Head of caudate nucleus (tissue), 42 donors: ENCODE results near the gene FGD3.

Source experiments
- DNase-seq, 42 donors: peaks; one replicate each; pipeline versions ENCODE4 v3.0.0 to v3.0.0-alpha.2; 2020 to 2021; ENCODE audit warnings: mixed read lengths in 7 of 42
- intact Hi-C: fragments of 100-400 bp; cut with DNase I; formaldehyde crosslinking; loops from one replicate; pipeline ENCODE4 v1.15.0; 2022

FGD3 gene

GRCh38 chr9:93020771-93021670 is 73.7 kb downstream of the FGD3 start:
- peak in 1 of 42 donors; percentile 9 for DNase-seq
- intact Hi-C loops, result no loop called here

DNA sequence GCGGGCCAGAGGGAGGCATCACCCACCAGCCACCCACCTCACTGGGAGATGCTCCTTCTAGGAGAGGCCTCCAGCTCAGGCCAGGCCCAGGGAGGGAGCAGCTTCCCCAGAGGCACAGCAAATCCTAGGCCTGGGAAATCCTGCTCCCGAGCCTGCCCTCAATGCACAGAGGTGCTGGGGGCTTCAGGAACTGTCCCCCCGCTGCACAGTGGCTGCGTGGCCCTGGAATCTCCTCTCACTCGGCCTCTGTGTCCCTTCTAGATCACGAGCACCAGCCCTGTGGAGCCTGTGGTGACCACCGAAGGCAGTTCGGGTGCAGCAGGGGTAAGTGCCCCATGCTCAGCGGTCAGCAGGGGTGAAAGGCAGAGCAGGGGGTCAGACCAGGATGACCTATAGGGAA is 74.7 kb downstream of the FGD3 start:
- intact Hi-C loops, result no loop called here

DNA sequence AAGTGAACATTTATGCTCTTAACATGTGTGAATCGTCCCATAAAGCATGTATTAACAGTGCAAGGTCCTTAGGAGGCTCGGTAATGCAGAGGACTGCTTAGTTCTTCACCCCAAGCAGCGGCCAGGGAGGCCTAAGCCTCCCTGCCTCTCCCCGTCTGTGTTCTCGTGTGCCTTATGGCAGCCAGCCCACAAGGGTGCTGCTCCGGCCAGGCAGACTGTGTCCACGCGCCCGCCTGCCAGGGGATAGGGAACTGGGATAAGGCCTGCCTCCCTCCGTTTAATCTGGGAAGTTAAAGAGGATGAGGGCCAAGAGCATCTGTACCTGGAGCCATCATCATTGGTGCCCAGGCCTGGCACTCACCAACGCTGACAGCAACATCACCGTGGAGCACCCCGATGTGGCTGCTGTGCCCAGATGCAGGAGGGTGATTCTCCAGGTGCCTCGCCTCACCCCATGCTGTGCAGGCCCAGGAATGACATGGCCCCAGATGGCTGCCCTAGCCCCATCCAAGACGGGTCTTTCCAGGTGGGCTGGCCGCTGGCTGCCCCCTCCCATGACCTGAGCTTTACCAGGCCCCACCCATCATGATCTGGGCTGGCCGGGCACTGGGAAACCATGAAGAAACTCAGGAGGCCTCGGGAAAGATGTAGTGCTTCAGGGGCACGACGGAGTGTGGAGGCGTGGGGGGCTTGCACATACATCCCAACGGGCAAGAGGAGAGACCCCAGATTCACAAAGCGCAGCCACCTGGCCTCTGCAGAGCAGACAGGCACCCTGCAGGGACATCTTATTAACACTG is 75.6 kb downstream of the FGD3 start:
- intact Hi-C loops, result no loop called here
- DNase-seq, result no peak

More for the DNA sequence above, 74.7 kb downstream of the FGD3 start:
- no peak for DNase-seq

DNA sequence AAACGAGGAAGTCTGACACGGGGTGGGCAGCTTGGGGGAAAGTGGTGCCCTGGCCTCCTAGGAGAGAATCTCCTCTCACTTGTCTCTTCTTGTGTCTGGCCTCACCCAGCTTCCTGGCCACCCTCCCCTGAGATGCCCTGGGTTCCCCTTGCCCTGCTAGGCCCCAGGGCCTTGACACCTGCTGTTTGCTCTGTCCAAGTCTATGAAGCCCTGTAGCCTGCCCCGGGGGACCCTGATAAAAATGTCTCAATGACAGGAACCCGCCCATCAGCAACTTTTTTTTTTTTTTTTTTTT is 76.1 kb downstream of the FGD3 start:
- intact Hi-C loops, result no loop called here
- no peak for DNase-seq

DNA sequence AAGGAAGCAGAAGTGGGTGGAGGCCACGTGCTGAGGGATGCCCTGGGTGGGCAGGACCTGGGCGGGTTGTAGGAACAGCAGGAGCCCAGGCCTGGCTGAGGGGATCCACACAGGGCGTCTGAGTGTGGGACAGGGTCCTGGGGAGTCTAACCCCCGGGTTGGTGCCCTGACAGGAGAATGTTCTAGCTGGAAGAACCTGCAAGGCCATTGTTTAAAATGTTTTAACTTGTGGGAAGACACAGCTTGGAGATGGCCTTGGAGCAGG is 77.3 kb downstream of the FGD3 start:
- intact Hi-C loops, result no loop called here
- DNase-seq, result peak in 7 of 42 donors; percentile 15 to 39 (median 22)

DNA sequence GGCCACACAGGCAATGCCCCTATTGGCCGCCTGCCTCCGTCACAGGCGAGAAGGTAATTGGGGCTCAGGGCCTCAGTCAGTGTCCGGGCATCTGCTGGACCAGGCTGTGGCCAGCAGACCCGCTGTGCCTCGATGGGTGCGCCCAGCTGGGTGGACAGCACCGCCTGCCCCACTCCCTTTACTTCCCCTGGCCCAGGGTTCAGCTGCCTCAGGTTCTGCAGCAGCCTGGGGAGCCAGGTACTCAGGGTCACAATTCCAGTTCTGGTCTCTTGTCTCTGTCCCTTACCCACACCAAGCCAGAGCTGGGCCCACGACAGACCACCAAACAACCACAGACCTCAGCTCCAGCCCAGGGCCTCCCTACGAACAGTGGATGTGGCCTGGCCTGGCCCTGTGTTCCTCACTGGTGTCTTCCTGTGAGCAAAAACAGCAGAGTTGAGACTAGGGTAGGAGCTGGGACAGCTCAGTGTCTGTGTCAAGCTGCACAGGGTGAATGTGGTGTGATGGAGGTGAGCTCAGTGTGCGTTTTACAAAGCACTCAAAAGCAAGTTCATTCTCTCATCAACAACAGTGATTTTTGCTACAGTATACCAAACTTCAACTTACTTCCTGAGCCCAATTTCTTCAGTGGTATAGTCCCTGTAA is 77.8 kb downstream of the FGD3 start:
- intact Hi-C loops, result no loop called here
- no peak for DNase-seq

DNA sequence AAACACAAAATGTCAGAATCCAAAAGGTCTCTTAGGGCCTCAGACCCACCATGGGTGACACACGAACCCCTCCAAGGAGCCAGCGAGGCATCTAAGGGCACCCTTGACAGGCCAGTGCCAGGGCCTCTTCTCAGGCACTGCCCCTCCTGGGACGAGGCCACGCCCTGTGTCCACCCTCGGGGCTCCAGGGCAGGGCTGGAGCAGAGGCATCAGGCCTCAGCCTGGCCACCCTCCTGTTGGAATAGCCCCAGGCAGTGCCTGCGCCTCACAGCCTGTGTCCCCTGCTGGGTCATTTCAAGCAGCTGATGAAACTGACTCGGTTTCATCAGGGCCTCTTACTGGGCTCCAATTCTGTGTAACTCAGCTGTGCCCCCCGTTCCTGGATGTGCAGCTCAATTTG is 78.4 kb downstream of the FGD3 start:
- no peak for DNase-seq
- intact Hi-C loops, result no loop called here

- intact Hi-C loops, result no loop called here
- DNase-seq, result no peak
Measured at GRCh38 chr9:93026640-93027039, 79.3 kb downstream of the FGD3 start.

GRCh38 chr9:93027750-93028149 is 80.4 kb downstream of the FGD3 start:
- intact Hi-C loops, result no loop called here
- DNase-seq, result no peak

DNA sequence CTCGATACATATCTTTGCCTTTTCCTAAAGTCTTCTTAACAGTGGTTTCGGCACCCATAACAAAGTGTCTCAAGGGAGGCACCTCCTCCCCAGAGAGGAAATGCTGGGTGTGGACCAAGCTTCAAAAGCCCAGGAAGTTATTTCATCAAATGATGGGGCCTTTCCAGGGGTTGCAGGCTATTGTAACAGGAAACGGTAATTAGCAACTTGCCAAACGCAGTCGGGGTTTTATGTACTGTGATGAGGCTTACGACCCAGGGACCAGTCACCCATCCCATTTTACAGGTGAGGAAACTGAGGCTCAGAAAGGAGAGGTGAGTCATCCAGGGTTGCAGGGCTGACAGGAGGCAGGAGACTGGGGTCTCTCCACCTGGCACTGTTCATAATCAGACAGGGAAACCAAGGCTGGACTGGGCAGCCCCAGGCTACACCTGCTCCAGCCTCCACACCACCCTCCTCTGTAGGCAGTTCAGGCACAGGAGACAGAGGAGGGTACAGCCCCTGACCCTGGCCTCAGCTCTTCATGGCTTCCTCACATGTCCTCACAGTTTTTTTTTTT is 81.2 kb downstream of the FGD3 start:
- DNase-seq, result no peak
- intact Hi-C loops, result no loop called here

DNA sequence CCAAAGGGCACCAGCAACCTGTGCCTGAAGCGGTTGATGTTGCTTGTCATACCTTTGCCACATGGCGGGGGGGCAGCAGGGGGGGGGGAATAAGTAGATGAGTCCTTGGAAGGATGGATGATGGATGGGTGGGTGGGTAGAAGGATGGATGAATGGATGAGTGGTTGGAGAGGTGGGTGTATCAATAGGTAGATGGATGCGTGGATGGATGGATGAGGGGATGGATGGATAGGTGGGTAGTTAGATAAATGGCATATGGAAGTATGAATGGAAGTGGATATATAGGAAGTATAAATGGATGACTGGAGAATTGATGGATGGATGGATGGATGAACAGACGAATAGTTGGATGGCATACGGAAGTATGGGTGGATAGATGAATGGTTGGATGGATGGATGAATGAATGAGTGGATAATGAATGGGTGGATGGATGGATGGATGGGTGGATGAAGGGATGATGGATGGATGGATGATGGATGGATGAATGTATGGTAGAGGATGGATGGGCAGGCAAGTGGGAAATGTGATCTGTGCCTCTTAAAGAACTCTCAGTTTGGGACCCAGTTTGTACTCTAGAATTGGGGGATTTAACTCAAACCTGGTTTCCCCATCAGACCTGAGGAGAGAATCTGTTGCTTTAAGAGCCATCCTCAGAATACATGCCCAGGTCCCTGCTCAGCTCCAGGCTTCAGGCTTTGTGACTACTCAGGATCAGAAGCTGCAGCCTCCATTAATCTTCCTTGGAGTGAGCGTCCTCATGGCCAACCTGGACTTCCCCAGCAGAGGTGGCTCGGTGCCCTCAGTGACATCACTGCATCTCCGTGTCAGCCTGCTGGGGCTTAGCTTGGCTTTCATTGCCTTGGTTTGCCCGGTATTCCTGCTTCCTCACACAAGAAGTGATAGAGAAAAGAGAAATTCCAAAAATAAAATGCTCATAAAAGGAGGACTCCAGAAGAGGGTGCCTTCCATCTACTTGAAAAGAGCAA is 83.6 kb downstream of the FGD3 start:
- DNase-seq, result no peak
- intact Hi-C loops, result no loop called here

GRCh38 chr9:93031629-93032430 is 84.5 kb downstream of the FGD3 start:
- intact Hi-C loops, result no loop called here
- no peak for DNase-seq

DNA sequence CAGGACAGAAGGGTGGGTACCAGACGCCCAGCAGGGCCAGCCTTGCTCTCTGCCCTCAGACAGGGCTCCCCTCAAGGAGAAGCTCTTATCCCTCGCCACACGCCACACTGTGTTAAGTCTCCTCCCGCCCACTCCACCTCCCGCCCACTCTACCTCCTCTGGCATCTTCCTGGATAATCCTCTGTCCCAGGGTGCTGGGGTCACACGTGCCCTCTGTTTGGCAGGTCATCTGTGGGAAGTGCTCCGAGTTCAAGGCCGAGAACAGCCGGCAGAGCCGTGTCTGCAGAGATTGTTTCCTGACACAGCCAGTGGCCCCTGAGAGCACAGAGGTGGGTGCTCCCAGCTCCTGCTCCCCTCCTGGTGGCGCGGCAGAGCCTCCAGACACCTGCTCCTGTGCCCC is 85.2 kb downstream of the FGD3 start:
- intact Hi-C loops, result no loop called here
- no peak for DNase-seq

GRCh38 chr9:93033531-93033930 is 86.2 kb downstream of the FGD3 start:
- intact Hi-C loops, result no loop called here
- DNase-seq, result no peak

- intact Hi-C loops, result no loop called here
Measured at GRCh38 chr9:93035106-93035660, 87.9 kb downstream of the FGD3 start.

GRCh38 chr9:93035821-93036351 is 88.6 kb downstream of the FGD3 start:
- peak in 1 of 42 donors; percentile 20 for DNase-seq
- intact Hi-C loops, result no loop called here

More at GRCh38 chr9:93035106-93035660, 87.9 kb downstream of the FGD3 start:
- DNase-seq, result no peak

DNA sequence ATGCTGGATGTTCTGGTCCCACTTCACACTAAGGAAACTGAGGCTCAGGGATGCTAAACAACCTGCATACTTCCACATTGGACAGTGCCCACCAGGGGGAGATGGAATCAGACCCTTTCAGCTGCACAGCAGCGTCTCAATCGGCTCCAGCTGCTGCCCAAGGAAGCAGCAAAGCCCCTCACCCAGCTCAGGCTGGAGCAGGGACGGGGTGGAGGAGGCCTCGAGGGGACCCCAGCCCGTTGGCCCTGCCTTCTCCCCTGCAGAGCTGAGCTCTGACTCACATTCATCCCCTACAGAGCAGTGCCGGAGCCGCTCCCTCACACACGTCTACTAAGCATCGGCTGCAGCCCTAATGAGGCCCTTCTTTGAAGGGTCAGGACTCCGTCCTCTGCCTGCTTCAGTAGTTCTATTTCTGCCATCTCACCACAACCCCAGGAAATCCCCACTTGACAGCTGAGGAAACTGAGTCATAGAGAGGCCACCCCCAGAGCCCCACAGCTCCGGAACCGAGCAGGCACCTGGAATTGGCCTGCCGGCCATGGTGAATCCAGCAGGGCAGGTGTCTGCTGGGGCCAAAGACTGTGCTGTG is 89.7 kb downstream of the FGD3 start:
- intact Hi-C loops, result no loop called here
- DNase-seq, result no peak
